A549 treated with Mapracorat at 1 μM for 4 hours (cell line): ENCODE results near the gene SURF4. TPM values are rescaled to one million over a fixed set of nuclear protein-coding genes. Genes with fewer than 3 reads are reported as not detected.

Source experiments
- total RNA-seq: library from RNA; stranded (reverse); fragments of 200-300 nt; extraction: Qiagen RNA extraction; gene quantifications from 5 replicates; pipeline ENCODE4 v1.2.3, GENCODE V29; 2022

SURF4 gene
- total RNA-seq: 176 to 200 TPM (median 199 TPM) in 5 replicates

DNA sequence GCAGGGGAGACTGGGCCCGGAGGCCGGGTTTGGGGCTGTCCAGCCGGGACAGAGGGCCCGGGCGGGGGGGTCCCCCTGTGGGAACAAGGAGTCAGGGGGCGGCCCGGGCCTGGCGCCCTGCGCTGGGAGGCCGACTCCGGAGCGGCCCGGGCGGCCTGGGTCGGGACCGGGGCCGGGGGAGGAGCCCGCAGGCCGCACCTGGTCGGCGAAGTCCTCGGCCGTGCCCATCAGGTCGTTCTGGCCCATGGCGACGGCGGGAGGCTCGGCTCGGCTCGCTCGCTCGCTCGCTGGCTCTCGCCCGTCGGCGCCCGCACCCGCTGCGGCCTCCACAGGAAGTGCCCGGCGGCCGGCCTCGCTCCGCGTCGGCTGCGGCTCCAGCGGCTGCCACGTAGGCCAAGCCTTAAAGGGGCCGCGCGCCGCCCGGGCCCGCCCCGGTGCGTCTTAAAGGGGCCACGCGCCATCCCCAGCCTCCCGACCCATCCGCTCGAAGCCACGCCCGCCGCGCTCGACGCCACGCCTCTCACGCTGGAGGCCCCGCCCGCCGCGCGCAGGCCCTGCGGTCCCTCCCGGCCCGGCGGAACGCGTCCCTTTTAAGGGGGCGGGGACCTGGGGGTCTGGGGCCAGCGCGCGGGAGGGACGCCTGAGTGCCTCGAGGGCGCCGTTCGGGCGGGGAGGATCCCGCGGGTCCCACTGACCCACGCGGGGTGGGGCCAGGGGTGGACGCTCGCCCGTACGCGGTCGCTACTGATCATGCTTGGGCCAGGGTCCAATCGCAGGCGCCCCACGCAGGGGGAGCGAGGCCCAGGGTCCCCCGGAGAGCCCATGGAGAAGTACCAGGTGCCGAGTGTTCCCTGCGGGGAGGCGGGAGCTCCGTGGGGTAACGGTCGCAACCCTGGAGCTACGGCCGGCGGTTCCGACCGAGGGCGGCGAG lies at the start of gene SURF4, which contains the start of gene STKLD1:
SURF4 (minus strand) TSS at position 337 of the 931 bp plus-strand sequence; CDS start at position 246, 91 bp downstream.
STKLD1 (plus strand) TSS at position 643 of the 931 bp plus-strand sequence; CDS start at position 751, 108 bp downstream.

DNA sequence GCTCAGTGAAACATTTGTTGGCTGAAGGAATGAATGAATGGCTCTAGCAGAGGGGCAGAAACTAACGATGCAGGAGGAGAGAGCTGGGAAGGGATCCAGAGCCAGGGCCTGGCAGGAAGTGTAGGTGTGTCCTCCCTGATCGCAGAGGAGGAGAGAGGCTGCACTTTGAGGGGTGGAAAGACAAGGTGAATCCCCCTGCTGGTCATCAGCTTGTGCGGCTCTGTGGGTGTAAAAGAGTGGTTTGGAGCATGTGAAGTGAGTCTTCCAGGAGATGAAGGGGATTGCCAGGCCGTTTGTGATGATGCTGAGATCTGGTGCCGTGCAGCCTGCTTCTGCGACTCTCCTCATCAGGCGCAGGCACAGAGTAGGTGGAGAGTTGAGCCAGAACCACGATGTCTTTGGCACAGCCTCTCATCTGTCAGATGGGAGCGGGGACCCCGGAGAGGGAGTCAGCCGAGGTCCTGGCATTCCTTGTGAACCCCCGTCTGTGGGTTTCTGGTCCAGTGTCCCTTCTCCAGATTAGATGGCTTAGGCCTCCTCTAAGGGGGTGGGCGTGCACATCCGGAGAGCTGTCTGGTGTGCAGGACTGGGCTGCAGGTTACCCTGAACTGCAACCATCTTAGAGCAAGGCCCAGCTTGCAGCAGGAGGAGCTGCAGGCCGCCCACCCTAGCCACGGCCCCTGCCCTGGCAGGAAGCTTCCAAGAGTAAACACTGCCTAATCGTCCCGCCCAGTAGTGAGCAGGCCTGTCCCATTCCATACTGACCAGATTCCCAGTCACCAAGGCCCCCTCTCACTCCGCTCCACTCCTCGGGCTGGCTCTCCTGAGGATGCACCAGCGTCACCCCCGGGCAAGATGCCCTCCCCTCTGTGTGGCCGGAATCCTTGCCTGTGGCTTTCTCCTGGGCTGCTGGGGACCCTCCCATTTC lies 46.0 kb upstream of the SURF4 start, which contains the start of gene ADAMTS13:
ADAMTS13 (plus strand) TSS at position 753 of the 928 bp plus-strand sequence; CDS start at position 830, 77 bp downstream.

DNA sequence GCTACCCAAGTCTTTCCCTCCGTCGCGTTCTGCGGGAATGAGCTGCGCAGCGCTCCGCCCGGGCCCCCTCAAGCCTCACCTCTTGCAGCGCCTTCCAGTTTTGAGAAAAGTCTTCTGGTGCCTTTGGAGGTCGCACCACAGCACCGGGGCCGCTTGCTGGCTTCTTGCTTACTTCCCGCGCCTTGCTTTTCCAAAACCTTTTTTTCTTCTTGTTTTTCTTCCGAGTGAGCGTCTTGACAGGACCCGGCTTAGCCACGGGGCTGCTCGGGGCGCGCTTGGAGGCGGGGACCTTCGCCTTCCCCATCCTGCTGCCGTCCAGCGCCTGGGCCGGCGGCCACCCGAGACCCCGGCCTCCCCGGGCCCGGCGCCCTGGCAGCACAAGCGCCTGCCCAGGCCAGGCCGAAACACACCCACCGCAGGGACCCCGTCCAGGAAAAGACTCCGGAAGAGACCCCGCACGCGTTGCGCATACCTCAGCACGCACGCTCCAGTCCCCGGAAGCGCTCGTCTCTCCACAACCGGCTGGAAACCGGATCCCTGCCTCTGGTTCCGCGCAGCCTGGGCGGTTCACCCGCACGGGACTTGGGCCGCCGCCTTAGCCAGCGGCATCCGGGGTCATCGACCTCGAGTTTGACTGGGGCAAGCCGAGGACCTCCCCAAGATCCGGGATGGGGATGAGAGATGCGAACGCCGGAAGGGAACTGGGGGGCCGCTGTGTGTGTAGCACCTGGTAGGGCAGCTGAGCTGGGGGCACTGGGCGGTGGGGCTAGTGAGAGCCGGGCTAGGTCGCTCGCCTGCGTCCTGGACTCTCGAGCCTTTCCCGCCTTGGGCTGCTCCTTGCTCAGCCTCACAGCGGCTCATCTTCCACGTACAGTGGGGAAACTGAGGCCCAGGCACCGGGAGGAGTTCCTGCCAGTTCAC lies 41.9 kb upstream of the SURF4 start, which contains the start of gene REXO4:
REXO4 (minus strand) TSS at position 470 of the 921 bp plus-strand sequence; CDS start at position 304, 166 bp downstream.

DNA sequence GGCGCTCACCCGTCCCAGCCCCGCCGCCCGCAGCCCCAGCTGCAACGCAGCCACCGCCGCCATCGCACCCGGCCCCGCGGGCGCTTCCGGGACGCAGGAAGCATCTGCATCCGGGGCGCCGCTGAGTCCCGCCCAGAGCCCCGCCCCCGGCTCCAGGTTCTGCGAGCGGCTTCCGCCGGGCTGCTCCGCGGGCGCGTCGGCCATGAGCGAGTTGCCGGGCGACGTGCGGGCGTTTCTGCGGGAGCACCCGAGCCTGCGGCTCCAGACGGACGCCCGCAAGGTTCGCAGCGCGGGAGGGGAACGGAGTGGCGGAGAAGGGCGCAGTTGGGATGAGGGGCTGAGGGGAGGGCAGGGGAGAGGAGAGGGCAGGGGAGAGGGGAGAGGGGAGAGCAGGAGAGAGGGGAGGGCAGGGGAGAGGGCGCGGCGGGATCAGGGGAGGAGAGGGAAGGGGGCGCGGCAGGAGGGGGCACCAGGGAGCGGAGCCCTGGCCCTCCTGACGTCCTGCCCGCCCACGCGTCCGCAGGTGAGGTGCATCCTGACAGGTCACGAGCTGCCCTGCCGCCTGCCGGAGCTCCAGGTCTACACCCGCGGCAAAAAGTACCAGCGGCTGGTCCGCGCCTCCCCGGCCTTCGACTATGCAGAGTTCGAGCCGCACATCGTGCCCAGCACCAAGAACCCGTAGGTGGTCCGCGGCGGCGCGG lies 19.3 kb downstream of the SURF4 start, which contains the start of the genes SURF1 and SURF2:
SURF1 (minus strand) TSS at position 97 of the 701 bp plus-strand sequence; CDS start at position 63, 34 bp downstream.
SURF2 (plus strand) TSS at position 160 of the 701 bp plus-strand sequence; CDS start at position 203, 43 bp downstream.

DNA sequence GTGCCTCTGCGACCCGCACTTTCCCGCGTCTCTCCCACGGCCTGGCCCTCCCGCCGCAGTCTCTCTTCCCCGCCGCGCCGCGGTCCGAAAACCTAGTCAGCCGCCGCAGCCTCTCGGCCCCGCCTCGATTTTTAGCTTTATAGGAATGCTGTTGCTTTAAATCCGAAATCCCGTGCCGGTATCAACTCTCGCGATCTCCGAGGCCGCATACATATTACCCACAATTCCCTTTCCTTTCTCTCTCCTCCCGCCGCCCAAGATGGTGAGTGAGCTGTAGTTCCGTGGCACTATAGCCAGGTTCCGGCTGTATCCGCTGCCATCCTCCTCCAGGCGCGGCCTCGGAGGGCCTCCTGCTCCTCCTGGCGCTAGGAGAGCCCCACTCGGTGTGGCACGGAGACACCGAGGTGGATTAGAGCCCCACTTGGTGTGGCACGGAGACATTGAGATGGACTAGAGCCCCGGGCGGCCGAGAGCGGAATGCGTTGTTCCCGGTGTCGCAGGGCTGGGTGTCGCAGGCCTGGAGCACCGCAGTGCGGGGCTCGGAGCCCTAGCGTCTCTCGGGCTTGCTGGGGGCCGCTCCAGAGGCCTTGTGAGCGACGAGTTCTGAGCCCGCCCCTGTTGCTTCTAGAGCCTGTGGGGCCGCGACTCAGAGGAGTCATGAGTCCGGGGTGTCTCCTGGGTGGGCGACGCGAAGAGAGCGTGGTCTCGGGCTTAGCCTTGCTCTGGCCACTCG lies 27.7 kb downstream of the SURF4 start, which contains the start of the genes MED22 and RPL7A:
MED22 (minus strand) TSS at position 147 of the 733 bp plus-strand sequence. CDS start 1,469 bp downstream, outside the sequence.
RPL7A (plus strand) TSS at position 234 of the 733 bp plus-strand sequence; CDS start at position 260, 26 bp downstream.

DNA sequence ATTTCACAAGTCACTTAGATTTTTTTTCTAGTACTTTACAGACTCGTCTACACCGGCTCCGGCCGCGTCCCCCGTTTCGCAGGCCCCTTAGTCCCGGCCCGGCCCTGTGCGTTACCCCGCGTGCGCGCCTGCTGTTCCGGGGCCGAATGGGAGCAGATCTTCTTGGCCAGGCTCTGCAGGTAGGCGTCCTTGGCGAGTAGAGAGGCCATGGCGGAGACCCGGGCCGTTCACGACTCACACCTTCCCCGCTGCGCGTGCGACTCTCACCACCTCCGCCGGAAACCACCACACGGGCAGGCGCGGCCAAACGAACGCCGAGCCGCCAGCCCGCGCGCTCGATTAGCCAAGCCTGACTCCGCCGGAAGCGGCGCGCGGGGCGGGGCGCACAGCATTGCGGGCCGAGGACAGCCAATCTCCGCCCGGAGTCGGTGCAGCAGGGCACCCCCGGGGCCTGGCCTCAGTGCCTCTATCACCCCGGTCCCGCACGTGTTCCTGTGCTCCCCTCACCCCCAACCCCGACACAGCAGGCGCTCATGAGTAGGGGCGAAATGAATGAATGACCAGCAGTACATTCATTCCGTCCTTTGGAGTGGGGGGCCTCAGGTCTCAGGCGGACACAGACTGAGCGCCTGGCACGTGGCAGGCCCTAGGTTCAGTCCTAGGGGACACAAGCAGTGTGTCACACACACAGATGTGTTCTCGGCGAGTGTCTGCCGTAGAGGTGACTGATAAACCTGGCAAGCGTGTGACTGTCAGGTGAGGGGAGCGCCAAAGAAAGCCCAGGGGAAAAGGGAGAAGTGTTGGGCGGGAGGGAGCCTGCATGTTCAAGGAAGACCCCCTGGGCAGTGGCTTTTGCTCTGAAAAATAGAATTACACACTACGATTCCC lies 39.7 kb downstream of the SURF4 start, which contains the start of gene SURF6:
SURF6 (minus strand) TSS at position 265 of the 888 bp plus-strand sequence; CDS start at position 209, 56 bp downstream.

Other genes starting within 250 kb of the SURF4 start
- gene GBGT1, start 212.1 kb downstream of the SURF4 start, total RNA-seq: 1.4 to 3.5 TPM (median 2.1 TPM) in 5 replicates
- not detected in 5 replicates for gene OBP2B, start 166.8 kb downstream of the SURF4 start, total RNA-seq
- gene ABO, start 100.9 kb downstream of the SURF4 start, total RNA-seq: not detected in 5 replicates
- 19.3 to 31.1 TPM (median 26.5 TPM) in 5 replicates for gene SURF6, start 39.9 kb downstream of the SURF4 start, total RNA-seq
- 20.7 to 33.2 TPM (median 30.3 TPM) in 5 replicates for gene MED22, start 27.9 kb downstream of the SURF4 start, total RNA-seq
- gene RPL7A, start 27.8 kb downstream of the SURF4 start, total RNA-seq: 3,324 to 3,521 TPM (median 3,436 TPM) in 5 replicates
- gene SURF1, start 19.6 kb downstream of the SURF4 start, total RNA-seq: 37.5 to 46.5 TPM (median 44.6 TPM) in 5 replicates
- gene SURF2, start 19.5 kb downstream of the SURF4 start, total RNA-seq: 41.3 to 54.5 TPM (median 43.0 TPM) in 5 replicates
- gene STKLD1, start 306 bp upstream of the SURF4 start, total RNA-seq: 0.90 to 1.7 TPM (median 1.1 TPM) in 5 replicates
- 29.6 to 38.4 TPM (median 33.0 TPM) in 5 replicates for gene REXO4, start 42.0 kb upstream of the SURF4 start, total RNA-seq
- gene ADAMTS13, start 46.3 kb upstream of the SURF4 start, total RNA-seq: 0.42 to 0.64 TPM (median 0.49 TPM) in 5 replicates
- gene CACFD1, start 83.9 kb upstream of the SURF4 start, total RNA-seq: 3.4 to 4.9 TPM (median 4.8 TPM) in 5 replicates
- gene SLC2A6, start 103.0 kb upstream of the SURF4 start, total RNA-seq: 13.2 to 22.2 TPM (median 21.4 TPM) in 5 replicates
- not detected in 5 replicates for gene MYMK, start 148.9 kb upstream of the SURF4 start, total RNA-seq
- not detected in 5 replicates for gene ADAMTSL2, start 158.6 kb upstream of the SURF4 start, total RNA-seq
- not detected in 5 replicates for gene FAM163B, start 233.3 kb upstream of the SURF4 start, total RNA-seq